Measurements from ENCODE around the gene LAMA3. TPM values are rescaled to one million over a fixed set of nuclear protein-coding genes. Genes with fewer than 3 reads are reported as not detected.

The LAMA3 gene
- polyA plus RNA-seq, 1 of the 3 experiments (the other 2 are of a cell fraction): 3.5 TPM

DNA sequence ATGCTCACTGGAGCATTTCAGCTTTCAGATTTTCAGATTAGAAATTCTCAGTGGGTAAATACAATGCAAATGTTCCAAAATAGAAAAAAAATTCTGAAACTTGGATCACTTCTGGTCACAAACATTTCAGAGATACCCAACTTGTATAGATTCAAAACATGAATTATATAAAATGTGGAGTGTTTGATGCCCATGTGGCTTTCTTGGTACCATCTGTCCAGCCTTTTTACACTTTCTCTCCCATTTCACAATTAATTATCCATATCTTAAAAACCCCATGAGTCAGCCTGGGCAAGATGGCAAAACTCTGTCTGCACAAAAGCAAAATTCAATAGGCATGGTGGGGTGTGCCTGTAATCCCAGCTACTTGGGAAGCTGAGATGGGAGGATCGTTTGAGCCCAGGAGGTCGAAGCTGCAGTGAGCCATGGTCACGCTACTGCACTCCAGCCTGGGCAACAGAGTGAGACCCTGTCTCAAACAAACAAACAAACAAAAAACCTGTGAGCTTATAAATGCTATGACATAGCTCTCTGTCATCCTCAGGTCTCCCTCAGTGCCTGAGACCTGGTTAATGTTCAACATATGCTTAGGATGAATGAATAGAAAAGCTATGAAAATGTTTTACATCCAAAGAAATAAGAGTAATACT lies 179.0 kb downstream of the LAMA3 start:
- no peaks in the 10 kb centered on the region for H3K9me2 ChIP-seq
- ChIA-PET CTCF (no interaction called here), POLR2A (no interaction called here)
- H4K20me1 ChIP-seq (ENCODE audit: insufficient read depth): no peaks in the 10 kb centered on the region
- H3F3A ChIP-seq (replicated peaks; ENCODE audit: insufficient read depth): peaks cover 3% of the 10 kb centered on the region
- no peaks in the 10 kb centered on the region for H3K79me2 ChIP-seq (ENCODE audit: insufficient read depth)
- no peak overlapping the region for H3K4me2 ChIP-seq
- H3K4me3 ChIP-seq (ENCODE audit: low read depth in 2 of 2, low read length in 1 of 2): no peak overlapping the region
- WGBS (ENCODE audit: low lambda C conversion rate): 94% methylated on average over 3 of the region's 3 CpGs
- DNase-seq: no peak
- no peak overlapping the region for H3K9ac ChIP-seq
- TF ChIP-seq MXI1 (IDR thresholded peaks at IDR 0.05; ENCODE audit: low read depth, low read length) (no peak), TEAD4 (IDR thresholded peaks at IDR 0.05; ENCODE audit: borderline replicate concordance, insufficient read depth) (no peak), GABPA (IDR thresholded peaks at IDR 0.05; ENCODE audit: low read depth) (no peak), GATA2 (CRISPR knock-in tag; IDR thresholded peaks at IDR 0.05) (no peak), FOXJ3 (CRISPR knock-in tag; IDR thresholded peaks at IDR 0.05) (no peak), TAF1 (IDR thresholded peaks at IDR 0.05; ENCODE audit: borderline replicate concordance, low read depth, low read length) (no peak), ELF1 (IDR thresholded peaks at IDR 0.05) (no peak), JUND (IDR thresholded peaks at IDR 0.05) (no peak), RCOR1 (IDR thresholded peaks at IDR 0.05; ENCODE audit: low read length) (no peak), CHD2 (IDR thresholded peaks at IDR 0.05; ENCODE audit: low read length, partially characterized antibody) (no peak), RAD21 (IDR thresholded peaks at IDR 0.05; ENCODE audit: low read length) (no peak)
- TF ChIP-seq, protein P1, sequence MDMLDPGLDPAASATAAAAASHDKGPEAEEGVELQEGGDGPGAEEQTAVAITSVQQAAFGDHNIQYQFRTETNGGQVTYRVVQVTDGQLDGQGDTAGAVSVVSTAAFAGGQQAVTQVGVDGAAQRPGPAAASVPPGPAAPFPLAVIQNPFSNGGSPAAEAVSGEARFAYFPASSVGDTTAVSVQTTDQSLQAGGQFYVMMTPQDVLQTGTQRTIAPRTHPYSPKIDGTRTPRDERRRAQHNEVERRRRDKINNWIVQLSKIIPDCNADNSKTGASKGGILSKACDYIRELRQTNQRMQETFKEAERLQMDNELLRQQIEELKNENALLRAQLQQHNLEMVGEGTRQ (IDR thresholded peaks at IDR 0.05; ENCODE audit: borderline replicate concordance, low read depth, low read length): no peak
- TF ChIP-seq, protein P2, sequence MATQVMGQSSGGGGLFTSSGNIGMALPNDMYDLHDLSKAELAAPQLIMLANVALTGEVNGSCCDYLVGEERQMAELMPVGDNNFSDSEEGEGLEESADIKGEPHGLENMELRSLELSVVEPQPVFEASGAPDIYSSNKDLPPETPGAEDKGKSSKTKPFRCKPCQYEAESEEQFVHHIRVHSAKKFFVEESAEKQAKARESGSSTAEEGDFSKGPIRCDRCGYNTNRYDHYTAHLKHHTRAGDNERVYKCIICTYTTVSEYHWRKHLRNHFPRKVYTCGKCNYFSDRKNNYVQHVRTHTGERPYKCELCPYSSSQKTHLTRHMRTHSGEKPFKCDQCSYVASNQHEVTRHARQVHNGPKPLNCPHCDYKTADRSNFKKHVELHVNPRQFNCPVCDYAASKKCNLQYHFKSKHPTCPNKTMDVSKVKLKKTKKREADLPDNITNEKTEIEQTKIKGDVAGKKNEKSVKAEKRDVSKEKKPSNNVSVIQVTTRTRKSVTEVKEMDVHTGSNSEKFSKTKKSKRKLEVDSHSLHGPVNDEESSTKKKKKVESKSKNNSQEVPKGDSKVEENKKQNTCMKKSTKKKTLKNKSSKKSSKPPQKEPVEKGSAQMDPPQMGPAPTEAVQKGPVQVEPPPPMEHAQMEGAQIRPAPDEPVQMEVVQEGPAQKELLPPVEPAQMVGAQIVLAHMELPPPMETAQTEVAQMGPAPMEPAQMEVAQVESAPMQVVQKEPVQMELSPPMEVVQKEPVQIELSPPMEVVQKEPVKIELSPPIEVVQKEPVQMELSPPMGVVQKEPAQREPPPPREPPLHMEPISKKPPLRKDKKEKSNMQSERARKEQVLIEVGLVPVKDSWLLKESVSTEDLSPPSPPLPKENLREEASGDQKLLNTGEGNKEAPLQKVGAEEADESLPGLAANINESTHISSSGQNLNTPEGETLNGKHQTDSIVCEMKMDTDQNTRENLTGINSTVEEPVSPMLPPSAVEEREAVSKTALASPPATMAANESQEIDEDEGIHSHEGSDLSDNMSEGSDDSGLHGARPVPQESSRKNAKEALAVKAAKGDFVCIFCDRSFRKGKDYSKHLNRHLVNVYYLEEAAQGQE (IDR thresholded peaks at IDR 0.05; ENCODE audit: low read depth, low read length): no peak
- TF ChIP-seq, protein P3, sequence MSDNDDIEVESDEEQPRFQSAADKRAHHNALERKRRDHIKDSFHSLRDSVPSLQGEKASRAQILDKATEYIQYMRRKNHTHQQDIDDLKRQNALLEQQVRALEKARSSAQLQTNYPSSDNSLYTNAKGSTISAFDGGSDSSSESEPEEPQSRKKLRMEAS (IDR thresholded peaks at IDR 0.05; ENCODE audit: low read depth): no peak
- peaks cover 5 to 9% of the 10 kb centered on the region in 2 experiments; a peak in 2 of 4 replicates for H3K4me1 ChIP-seq (ENCODE audit: control insufficient read depth in 1 of 2, insufficient read depth in 2 of 2, low read depth in 1 of 2, low read length in 1 of 2)
- H3K9me3 ChIP-seq: no peaks in the 10 kb centered on the region
- no peak overlapping the region for H2AFZ ChIP-seq (ENCODE audit: low read depth)
- H3K27me3 ChIP-seq (ENCODE audit: insufficient read depth): no peaks in the 10 kb centered on the region
- no peaks in the 10 kb centered on the region for H3K36me3 ChIP-seq (replicated peaks in 1 of 2; ENCODE audit: control insufficient read depth in 1 of 2, insufficient read depth in 2 of 2, low read length in 1 of 2)
- no peak overlapping the region for H3K27ac ChIP-seq (ENCODE audit: low read depth in 2 of 2, low read length in 1 of 2)

Data from SK-N-SH (cell line).